KOPT-K1 (cell line): ENCODE measurements around the gene MARK4.

Source experiments
- H3K27ac ChIP-seq: fragments of 200-600 bp; sonication (generic); 2 replicates; pipeline ENCODE4 v1.5.1; 2016; ENCODE audit warnings: antibody characterized with exemption, mild to moderate bottlenecking, low read depth, low read length; ENCODE audit not compliant: poor library complexity, severe bottlenecking
- H3K36me3 ChIP-seq: fragments of 200-600 bp; sonication (generic); 2 replicates; pipeline ENCODE4 v1.5.1; 2017; ENCODE audit warnings: antibody characterized with exemption, mild to moderate bottlenecking, low read length, moderate library complexity; ENCODE audit not compliant: insufficient read depth
- H3K9me3 ChIP-seq: fragments of 200-600 bp; sonication (generic); 2 replicates; pipeline ENCODE4 v1.5.1; 2017; ENCODE audit warnings: antibody characterized with exemption, low read length, mild to moderate bottlenecking; ENCODE audit not compliant: insufficient read depth, poor library complexity, severe bottlenecking

The MARK4 gene

DNA sequence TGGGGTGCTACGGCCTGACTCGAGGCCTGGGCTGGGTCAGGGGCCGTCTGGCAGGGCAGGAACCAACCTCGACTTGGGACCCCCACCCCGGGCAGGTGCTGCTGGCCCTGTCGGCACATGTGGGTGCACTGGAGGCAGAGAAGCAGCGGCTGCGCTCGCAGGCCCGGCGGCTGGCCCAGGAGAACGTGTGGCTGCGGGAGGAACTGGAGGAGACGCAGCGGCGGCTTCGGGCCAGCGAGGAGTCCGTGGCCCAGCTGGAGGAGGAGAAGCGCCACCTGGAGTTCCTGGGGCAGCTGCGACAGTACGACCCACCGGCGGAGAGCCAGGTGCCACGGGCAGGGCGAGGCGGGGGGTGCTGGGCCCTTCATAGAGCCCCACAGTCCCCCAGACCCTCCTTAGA is 95.4 kb downstream of the MARK4 start:
- Histone ChIP-seq H3K27ac (no peak overlapping the region), H3K9me3 (no peaks in the 10 kb centered on the region), H3K36me3 (peaks cover 9% of the 10 kb centered on the region; the same call in 1 of the 2 replicates)

GRCh38 chr19:45347570-45348366 is 96.7 kb downstream of the MARK4 start:
- Histone ChIP-seq H3K27ac (no peak overlapping the region), H3K9me3 (no peaks in the 10 kb centered on the region), H3K36me3 (peaks cover 22% of the 10 kb centered on the region; the same call in 1 of the 2 replicates)

- Histone ChIP-seq H3K9me3 (no peaks in the 10 kb centered on the region), H3K27ac (no peak overlapping the region), H3K36me3 (peaks cover 29% of the 10 kb centered on the region)
These were observed 97.5 kb downstream of the MARK4 start for GRCh38 chr19:45348367-45349125.

- H3K27ac ChIP-seq, result no peak overlapping the region
- H3K9me3 ChIP-seq, result no peaks in the 10 kb centered on the region
- peaks cover 34% of the 10 kb centered on the region for H3K36me3 ChIP-seq
These were observed 98.0 kb downstream of the MARK4 start for GRCh38 chr19:45349126-45349415.

DNA sequence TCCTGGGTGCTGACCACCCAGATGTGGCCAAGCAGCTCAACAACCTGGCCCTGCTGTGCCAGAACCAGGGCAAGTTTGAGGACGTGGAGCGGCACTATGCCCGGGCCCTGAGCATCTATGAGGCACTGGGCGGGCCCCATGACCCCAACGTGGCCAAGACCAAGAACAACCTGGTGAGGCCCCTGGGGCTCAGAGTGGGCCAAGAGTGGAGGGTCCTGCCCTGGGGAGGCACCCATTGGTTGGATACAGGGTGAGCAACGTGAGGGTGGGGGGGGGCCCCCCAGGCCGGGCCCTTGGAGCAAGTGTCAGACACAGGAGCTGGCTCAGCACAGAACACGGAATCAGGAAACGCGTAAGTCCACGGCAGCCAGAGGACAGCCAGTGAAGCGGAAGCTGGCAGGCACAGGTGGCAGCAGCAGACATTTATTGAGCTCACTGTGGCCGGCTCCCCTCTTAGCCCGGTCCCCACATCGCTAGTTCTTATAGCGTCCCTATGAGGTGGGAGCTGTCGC is 98.4 kb downstream of the MARK4 start:
- H3K27ac ChIP-seq, result no peak overlapping the region
- no peaks in the 10 kb centered on the region for H3K9me3 ChIP-seq
- peaks cover 39% of the 10 kb centered on the region for H3K36me3 ChIP-seq

- no peak overlapping the region for H3K27ac ChIP-seq
- H3K9me3 ChIP-seq, result no peaks in the 10 kb centered on the region
- peaks cover 47% of the 10 kb centered on the region for H3K36me3 ChIP-seq
These were observed 99.5 kb downstream of the MARK4 start for GRCh38 chr19:45350477-45351058.

- no peak overlapping the region for H3K27ac ChIP-seq
- H3K36me3 ChIP-seq, result peaks cover 56% of the 10 kb centered on the region
These were observed 100.4 kb downstream of the MARK4 start for GRCh38 chr19:45351401-45351952.

GRCh38 chr19:45352062-45352461 is 101.0 kb downstream of the MARK4 start:
- Histone ChIP-seq H3K27ac (no peak overlapping the region), H3K9me3 (no peaks in the 10 kb centered on the region), H3K36me3 (peaks cover 61% of the 10 kb centered on the region)

More at GRCh38 chr19:45351401-45351952, 100.4 kb downstream of the MARK4 start:
- H3K9me3 ChIP-seq, result no peaks in the 10 kb centered on the region

- Histone ChIP-seq H3K27ac (no peak overlapping the region), H3K36me3 (peaks cover 66% of the 10 kb centered on the region), H3K9me3 (no peaks in the 10 kb centered on the region)
These were observed 101.4 kb downstream of the MARK4 start for GRCh38 chr19:45352471-45352870.

DNA sequence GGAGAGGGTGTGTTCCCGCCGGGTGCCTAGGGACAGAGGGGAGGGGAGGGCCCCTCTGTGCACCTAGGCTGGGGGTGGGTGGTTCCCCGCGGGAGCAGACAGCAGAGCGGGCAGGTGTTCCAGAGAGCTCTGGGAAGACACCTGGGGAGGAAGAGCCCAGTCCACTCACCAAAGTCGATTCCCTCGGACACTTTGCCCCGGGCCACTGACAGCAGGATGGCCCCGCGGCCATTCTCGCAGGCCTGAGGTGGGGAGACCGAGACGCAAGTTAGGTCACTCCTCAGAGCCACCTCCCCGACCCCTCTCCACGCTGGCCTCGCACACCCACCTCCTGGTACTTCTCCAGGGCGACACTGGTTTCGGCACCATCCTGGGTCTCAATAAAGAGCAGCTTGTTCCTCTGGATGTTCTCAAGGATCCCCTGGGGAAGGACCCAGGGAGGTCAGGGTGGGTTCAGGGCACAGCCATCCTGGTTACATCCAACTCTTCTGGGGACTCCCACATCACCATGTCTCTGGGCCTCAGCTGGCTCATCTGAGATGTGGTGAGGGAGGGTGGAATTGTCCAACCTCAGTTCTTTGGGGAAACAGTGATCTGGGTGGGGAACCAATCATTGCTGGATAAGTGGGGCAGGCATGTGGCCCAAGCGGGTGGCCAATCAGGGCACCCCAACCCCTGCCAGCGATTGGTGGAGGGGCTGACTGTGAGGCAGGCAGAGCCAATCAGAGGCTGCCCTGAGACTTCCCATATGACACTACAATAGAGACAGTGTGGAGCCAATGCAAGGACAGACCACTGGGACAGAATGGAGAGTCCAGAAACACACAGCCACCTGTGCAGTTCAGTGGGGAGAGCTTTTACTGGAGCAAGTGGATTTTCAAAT is 102.1 kb downstream of the MARK4 start:
- H3K9me3 ChIP-seq, result no peaks in the 10 kb centered on the region
- no peak overlapping the region for H3K27ac ChIP-seq
- H3K36me3 ChIP-seq, result peaks cover 68% of the 10 kb centered on the region

GRCh38 chr19:45354241-45354842 is 103.3 kb downstream of the MARK4 start:
- Histone ChIP-seq H3K9me3 (no peaks in the 10 kb centered on the region), H3K36me3 (peaks cover 78% of the 10 kb centered on the region), H3K27ac (no peak overlapping the region)
